Measurements from ENCODE around the gene MGRN1.

Gene MGRN1

GRCh38 chr16:4651827-4652226 is 27.2 kb downstream of the MGRN1 start:
- H3K4me3 ChIP-seq (replicated peaks; ENCODE audit: low read depth, low read length), result no peak overlapping the region
- DNase-seq (ENCODE audit: extremely low read depth, insufficient read length), result no peak
- H3K27me3 ChIP-seq (replicated peaks; ENCODE audit: control insufficient read depth, insufficient read depth, low read length), result no peaks in the 10 kb centered on the region
- no peak for TF ChIP-seq CTCF (IDR thresholded peaks at IDR 0.05; ENCODE audit: insufficient read depth, low read length, poor library complexity, severe bottlenecking)
- H3K36me3 ChIP-seq (ENCODE audit: control insufficient read depth, insufficient read depth, low read length), result peaks cover 34% of the 10 kb centered on the region

- Histone ChIP-seq H3K4me3 (replicated peaks; ENCODE audit: low read depth, low read length) (no peak overlapping the region), H3K36me3 (ENCODE audit: control insufficient read depth, insufficient read depth, low read length) (peaks cover 38% of the 10 kb centered on the region), H3K27me3 (replicated peaks; ENCODE audit: control insufficient read depth, insufficient read depth, low read length) (no peaks in the 10 kb centered on the region)
- TF ChIP-seq CTCF (IDR thresholded peaks at IDR 0.05; ENCODE audit: insufficient read depth, low read length, poor library complexity, severe bottlenecking), result no peak
- no peak for DNase-seq (ENCODE audit: extremely low read depth, insufficient read length)
These were observed 27.9 kb downstream of the MGRN1 start for GRCh38 chr16:4652561-4652960.

- Histone ChIP-seq H3K4me3 (replicated peaks; ENCODE audit: low read depth, low read length) (no peak overlapping the region), H3K36me3 (ENCODE audit: control insufficient read depth, insufficient read depth, low read length) (peaks cover 43% of the 10 kb centered on the region), H3K27me3 (replicated peaks; ENCODE audit: control insufficient read depth, insufficient read depth, low read length) (no peaks in the 10 kb centered on the region)
- no peak for TF ChIP-seq CTCF (IDR thresholded peaks at IDR 0.05; ENCODE audit: insufficient read depth, low read length, poor library complexity, severe bottlenecking)
- no peak for DNase-seq (ENCODE audit: extremely low read depth, insufficient read length)
These were observed 29.7 kb downstream of the MGRN1 start for GRCh38 chr16:4654011-4654963.

GRCh38 chr16:4654964-4655590 is 30.5 kb downstream of the MGRN1 start:
- no peak for TF ChIP-seq CTCF (IDR thresholded peaks at IDR 0.05; ENCODE audit: insufficient read depth, low read length, poor library complexity, severe bottlenecking)
- DNase-seq (ENCODE audit: extremely low read depth, insufficient read length), result no peak
- Histone ChIP-seq H3K4me3 (replicated peaks; ENCODE audit: low read depth, low read length) (no peak overlapping the region), H3K36me3 (ENCODE audit: control insufficient read depth, insufficient read depth, low read length) (peaks cover 44% of the 10 kb centered on the region), H3K27me3 (replicated peaks; ENCODE audit: control insufficient read depth, insufficient read depth, low read length) (no peaks in the 10 kb centered on the region)

- peaks cover 45% of the 10 kb centered on the region for H3K36me3 ChIP-seq (ENCODE audit: control insufficient read depth, insufficient read depth, low read length)
- no peak for TF ChIP-seq CTCF (IDR thresholded peaks at IDR 0.05; ENCODE audit: insufficient read depth, low read length, poor library complexity, severe bottlenecking)
These were observed 31.2 kb downstream of the MGRN1 start for GRCh38 chr16:4655801-4656200.

More at GRCh38 chr16:4655801-4656200, 31.2 kb downstream of the MGRN1 start:
- Histone ChIP-seq H3K27me3 (replicated peaks; ENCODE audit: control insufficient read depth, insufficient read depth, low read length) (no peaks in the 10 kb centered on the region), H3K4me3 (replicated peaks; ENCODE audit: low read depth, low read length) (no peak overlapping the region)
- DNase-seq (ENCODE audit: extremely low read depth, insufficient read length), result no peak
